Stimulated activated naive CD8-positive, alpha-beta T cell treated with anti-CD3 and anti-CD28 coated beads, Interleukin-15, amount 100 ng/mL, for 72 hours (primary cell): ENCODE results near the gene CD99.

Experiments
- ATAC-seq: fragments of 150-1000 bp; cut with Tn5 transposase; 2 replicates; pipeline ENCODE4 v1.10.0; 2021; ENCODE audit warnings: mild to moderate bottlenecking, moderate library complexity
- DNase-seq, 2 donors: peaks; one replicate each; pipeline ENCODE4 v3.0.0; 2021 to 2022
- H3K27ac Mint-ChIP-seq, 2 donors: one replicate each; pipeline ENCODE4 v1.8.0; 2022; ENCODE audit warnings: mild to moderate bottlenecking in 2 of 2, mixed read lengths in 2 of 2, moderate library complexity in 2 of 2
- H3K27me3 Mint-ChIP-seq: one replicate; pipeline ENCODE4 v1.8.0; 2022; ENCODE audit warnings: mixed read lengths
- H3K4me1 Mint-ChIP-seq: one replicate; pipeline ENCODE4 v1.8.0; 2022; ENCODE audit warnings: mild to moderate bottlenecking, mixed read lengths
- H3K4me3 Mint-ChIP-seq, 2 donors: one replicate each; pipeline ENCODE4 v1.8.0; 2022; ENCODE audit warnings: mild to moderate bottlenecking in 2 of 2, mixed read lengths in 2 of 2, moderate library complexity in 1 of 2
- H3K9me3 Mint-ChIP-seq, 2 donors: one replicate each; pipeline ENCODE4 v1.8.0; 2022; ENCODE audit warnings: mixed read lengths in 2 of 2

Gene CD99, protein sequence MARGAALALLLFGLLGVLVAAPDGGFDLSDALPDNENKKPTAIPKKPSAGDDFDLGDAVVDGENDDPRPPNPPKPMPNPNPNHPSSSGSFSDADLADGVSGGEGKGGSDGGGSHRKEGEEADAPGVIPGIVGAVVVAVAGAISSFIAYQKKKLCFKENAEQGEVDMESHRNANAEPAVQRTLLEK

DNA sequence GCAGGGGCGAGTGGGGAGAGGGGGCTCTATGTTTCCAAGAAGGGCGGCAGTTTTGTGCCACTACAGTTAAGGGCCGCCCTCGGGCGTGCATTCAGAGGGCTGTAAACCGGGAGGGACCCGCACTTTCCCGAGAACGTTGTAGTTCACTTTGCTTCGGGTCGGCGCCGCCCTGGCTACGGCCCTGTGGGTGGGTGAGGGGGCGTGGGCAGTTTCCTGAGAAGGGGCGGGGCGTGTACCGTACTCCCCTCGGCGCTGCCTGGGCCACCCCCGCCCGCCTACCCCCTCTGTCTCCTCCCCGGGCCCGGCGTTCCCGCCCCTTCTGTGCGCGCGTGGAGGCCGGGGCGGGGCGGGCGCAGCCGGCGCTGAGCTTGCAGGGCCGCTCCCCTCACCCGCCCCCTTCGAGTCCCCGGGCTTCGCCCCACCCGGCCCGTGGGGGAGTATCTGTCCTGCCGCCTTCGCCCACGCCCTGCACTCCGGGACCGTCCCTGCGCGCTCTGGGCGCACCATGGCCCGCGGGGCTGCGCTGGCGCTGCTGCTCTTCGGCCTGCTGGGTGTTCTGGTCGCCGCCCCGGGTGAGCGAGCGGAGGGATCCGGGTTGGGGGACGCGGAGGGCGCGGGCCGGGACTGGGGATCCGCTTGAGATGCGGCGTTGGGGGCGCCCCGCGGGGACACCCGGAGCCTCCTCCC is at the start of gene CD99:
CD99 (plus strand) TSS at position 440 of the 687 bp plus-strand sequence; CDS start at position 506, 66 bp downstream.
- Mint-ChIP-seq H3K4me3 (peak within 1 kb of the TSS; percentile 96 to 99), H3K4me1 (peaks cover 49% of the 10 kb centered on the region), H3K27ac (peak within 1 kb of the TSS; percentile 97 to 98), H3K9me3 (no peaks in the 10 kb centered on the region), H3K27me3 (no peaks in the 10 kb centered on the region)
- DNase-seq: peak; percentile 80 to 90
- peak; percentile 87 for ATAC-seq

DNA sequence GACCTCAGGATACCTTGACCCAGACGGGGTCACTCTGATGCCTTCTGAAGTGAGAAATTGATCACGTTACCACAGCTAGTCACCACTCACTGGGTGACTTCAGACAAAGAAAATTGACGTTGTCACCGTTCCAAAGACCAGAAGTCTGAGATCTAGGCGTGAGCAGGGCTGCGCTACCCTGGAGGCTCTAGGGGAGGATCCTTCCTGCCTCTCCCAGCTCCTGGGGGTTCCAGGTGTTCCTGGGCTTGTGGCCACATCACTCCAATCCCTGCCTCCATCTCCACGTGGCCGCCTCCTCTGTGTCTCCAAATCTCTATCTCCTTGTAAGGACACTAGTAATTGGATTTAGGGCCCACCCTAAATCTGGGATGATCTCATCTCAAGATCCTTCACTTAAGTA is 48.9 kb upstream of the CD99 start:
- Mint-ChIP-seq H3K27ac (no peak overlapping the region), H3K4me1 (peaks cover 37% of the 10 kb centered on the region), H3K9me3 (no peaks in the 10 kb centered on the region), H3K4me3 (no peak overlapping the region), H3K27me3 (no peaks in the 10 kb centered on the region)
- DNase-seq (no peak), ATAC-seq (no peak)

DNA sequence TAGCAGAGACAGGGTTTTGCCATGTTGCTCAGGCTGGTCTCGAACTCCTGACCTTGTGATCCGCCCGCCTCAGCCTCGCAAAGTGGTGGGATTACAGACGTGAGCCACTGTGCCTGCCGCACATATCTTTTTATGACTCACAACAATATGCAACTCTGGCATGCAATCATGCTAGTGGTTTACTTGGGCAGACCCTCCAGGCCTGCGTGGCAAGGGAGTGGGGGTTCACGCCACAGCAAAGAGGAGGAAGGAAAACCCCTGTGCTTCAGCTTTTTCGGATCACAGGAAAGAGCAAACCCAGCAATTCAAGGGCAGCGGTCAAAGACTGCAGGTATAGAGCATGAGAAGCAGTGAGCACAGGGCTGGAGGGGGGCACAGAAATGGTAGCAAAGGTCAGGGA is 48.3 kb upstream of the CD99 start:
- ATAC-seq (peak; percentile 81), DNase-seq (peak; percentile 29 to 66)
- Mint-ChIP-seq H3K4me1 (peaks cover 41% of the 10 kb centered on the region), H3K27ac (peak overlapping the region in 1 of 2 donors; percentile 43), H3K9me3 (no peaks in the 10 kb centered on the region), H3K27me3 (no peaks in the 10 kb centered on the region), H3K4me3 (peak overlapping the region; percentile 1 to 34)

DNA sequence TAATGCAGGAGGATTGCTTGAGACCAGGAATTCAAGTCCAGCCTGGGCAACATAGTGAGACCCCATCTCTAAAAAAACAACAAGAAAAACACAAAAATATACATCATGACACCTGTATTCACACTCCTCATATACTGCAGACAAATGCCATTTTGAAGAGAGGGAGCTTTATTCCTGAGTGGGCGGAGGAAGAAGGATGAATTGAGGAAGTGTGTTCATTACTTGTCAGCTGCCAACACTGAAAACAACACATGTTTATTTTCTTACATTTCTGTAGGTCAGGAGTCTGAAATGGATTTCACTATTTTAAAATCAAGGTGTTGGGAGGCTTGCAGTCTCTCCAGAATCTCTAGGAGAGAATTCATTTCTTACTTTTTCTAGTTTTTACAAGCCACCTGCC is 47.2 kb upstream of the CD99 start:
- H3K4me1 Mint-ChIP-seq: peaks cover 38% of the 10 kb centered on the region
- no peak overlapping the region for H3K27ac Mint-ChIP-seq
- ATAC-seq (no peak), DNase-seq (no peak)
- H3K4me3 Mint-ChIP-seq: no peak overlapping the region
- no peaks in the 10 kb centered on the region for H3K9me3 Mint-ChIP-seq
- H3K27me3 Mint-ChIP-seq: no peaks in the 10 kb centered on the region

DNA sequence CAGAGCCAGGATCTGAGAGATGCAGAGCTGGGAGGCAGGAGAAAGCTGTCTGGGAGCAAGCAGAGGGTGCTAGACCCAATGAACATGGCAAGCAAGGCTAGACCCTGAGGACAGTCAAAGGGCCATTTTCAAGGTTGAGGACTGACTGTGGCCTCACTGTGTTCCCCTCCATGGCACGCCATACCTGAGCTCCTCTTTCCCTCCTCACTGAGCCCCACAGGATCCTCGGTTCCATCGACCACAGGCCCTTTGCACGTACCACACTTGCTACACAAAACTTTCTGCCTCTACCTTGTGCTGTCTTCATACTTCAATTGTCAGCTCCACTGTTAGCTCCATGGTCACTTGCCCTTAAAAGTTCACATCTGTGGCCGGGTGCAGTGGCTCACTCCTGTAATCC is 45.5 kb upstream of the CD99 start:
- H3K4me3 Mint-ChIP-seq: no peak overlapping the region
- H3K27ac Mint-ChIP-seq: no peak overlapping the region
- H3K27me3 Mint-ChIP-seq: no peaks in the 10 kb centered on the region
- peaks cover 38% of the 10 kb centered on the region for H3K4me1 Mint-ChIP-seq
- ATAC-seq (no peak), DNase-seq (no peak)
- H3K9me3 Mint-ChIP-seq: peaks cover 6 to 7% of the 10 kb centered on the region in 2 donors

DNA sequence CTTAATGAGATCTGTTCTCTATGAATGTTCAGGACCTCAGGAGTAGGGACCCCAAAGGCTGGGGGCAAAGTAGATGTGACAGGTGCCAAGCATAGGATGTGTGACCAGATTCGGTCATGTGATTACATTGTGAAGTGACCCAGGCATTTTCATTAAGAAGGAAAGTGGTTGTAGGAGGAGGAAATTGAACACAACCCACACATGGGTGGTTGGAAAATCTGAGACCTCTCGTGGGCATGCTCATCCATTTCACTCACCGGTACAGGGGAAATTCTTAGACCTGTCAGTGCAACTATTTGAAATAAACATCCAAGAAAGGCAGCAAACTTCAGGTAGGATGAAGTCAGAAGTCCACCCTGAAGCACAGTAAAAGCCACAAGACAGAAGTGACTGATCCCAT is 43.5 kb upstream of the CD99 start:
- Mint-ChIP-seq H3K4me1 (peaks cover 32% of the 10 kb centered on the region), H3K27me3 (no peaks in the 10 kb centered on the region), H3K9me3 (peaks cover 6 to 7% of the 10 kb centered on the region in 2 donors), H3K27ac (peak overlapping the region; percentile 59 to 88), H3K4me3 (peak overlapping the region; percentile 5 to 51)
- peak; percentile 62 for ATAC-seq
- DNase-seq: peak in 1 of 2 donors; percentile 27

DNA sequence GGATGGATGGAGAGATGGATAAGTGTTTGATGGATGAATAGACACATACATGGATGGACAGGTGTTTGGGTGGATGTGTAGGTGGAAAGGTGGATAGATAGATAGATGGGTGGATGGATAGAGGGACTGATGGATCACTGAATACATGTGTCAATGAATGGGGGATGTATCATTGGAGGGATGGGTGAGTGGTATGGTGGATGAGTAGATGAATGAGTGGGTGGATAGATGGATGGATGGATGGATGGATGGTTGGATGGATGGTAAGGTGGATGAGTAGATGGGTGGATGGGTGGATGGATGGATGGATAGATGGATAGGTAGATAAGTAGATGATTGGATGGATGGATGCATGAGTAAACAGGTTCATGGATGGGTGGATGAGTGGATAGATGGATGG is 41.1 kb upstream of the CD99 start:
- Mint-ChIP-seq H3K4me3 (no peak overlapping the region), H3K27ac (no peak overlapping the region), H3K4me1 (peaks cover 23% of the 10 kb centered on the region), H3K27me3 (no peaks in the 10 kb centered on the region), H3K9me3 (peaks cover 6 to 7% of the 10 kb centered on the region in 2 donors)
- no peak for DNase-seq
- ATAC-seq: no peak

DNA sequence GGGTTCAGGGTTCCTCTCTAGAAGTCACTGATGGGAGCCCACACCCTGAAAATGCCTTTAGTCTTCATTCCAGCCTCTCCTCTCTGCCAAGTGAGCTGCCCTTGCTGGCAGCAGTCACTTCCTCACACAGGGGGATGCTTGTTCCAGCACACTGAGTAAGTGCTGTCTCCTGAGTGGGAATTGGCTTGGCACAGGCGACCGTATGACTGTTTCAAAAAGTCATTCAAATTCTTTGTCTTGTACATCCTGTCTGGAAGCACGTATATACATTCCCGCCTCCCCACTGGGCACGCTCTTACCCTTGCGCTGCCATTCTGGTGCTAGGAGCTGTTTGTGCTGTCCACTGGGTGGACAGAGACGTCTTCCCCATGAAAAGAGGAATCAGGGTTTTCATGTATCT is 40.2 kb upstream of the CD99 start:
- H3K27me3 Mint-ChIP-seq: no peaks in the 10 kb centered on the region
- peak overlapping the region in 1 of 2 donors; percentile 31 for H3K27ac Mint-ChIP-seq
- ATAC-seq: no peak
- no peak for DNase-seq
- peaks cover 6 to 7% of the 10 kb centered on the region in 2 donors for H3K9me3 Mint-ChIP-seq
- H3K4me3 Mint-ChIP-seq: no peak overlapping the region
- H3K4me1 Mint-ChIP-seq: peaks cover 23% of the 10 kb centered on the region

DNA sequence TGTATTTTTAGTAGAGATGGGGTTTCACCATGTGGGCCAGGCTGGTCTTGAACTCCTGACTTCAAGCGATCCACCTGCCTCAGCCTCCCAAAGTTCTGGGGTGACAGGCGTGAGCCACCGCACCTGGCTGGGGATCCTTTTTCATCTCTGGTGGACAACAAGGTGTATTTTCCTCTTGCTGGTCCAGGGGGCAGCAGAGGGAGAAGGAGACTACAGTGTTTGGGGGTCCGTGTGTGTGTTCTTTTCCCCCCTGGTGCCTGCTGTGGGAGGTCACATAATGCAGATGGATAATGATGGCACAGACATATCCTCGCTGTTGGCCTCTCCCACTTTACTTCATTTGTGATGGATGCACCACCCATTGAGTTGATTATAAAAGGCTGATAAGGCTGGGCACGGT is 39.0 kb upstream of the CD99 start:
- DNase-seq (no peak), ATAC-seq (no peak)
- Mint-ChIP-seq H3K4me3 (no peak overlapping the region), H3K9me3 (peaks cover 6 to 7% of the 10 kb centered on the region in 2 donors), H3K27me3 (no peaks in the 10 kb centered on the region), H3K4me1 (peaks cover 15% of the 10 kb centered on the region), H3K27ac (no peak overlapping the region)

DNA sequence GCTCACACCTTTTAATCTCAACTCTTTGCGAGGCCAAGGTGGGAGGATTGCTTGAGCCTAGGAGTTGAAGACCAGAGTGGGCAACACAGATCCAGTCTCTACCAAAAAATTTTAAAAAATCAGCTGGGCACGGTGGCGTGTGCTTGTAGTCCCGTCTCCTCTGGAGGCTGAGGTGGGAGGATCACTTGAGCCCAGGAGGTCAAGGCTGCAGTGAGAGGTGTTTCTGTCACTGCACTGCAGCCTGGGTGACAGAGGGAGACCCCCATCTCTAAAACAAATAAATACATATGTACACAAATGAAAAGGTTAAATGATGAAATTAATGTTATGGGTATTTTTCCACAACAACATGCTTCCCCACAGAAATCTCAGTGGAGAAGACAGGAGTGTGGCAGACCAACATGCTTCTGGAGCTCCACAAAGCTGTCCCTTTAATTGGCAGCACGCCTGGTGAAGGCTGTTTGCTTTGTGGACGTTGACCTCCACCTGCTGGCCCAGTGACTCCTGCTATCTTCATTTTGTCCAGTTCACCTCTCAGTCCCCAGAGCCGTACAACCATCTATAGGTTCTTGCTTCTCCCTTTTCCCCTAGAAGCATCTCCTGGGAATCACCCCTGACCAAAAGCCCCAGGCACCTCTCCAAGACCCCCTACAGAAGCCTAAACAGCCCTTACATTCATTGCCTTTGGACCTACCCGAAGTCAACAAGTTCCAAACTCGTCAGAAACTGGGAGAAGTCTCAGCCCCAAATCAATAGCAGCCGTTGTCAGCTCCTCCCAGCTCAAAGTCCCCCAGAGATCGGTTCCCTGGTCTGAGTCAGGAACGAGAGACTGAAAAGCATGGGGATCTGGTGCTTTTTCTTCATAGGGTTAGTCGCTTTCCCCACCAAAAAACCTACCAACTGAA is 36.4 kb upstream of the CD99 start:
- H3K4me3 Mint-ChIP-seq: no peak overlapping the region
- no peak for ATAC-seq
- H3K27ac Mint-ChIP-seq: peak overlapping the region in 1 of 2 donors; percentile 66

DNA sequence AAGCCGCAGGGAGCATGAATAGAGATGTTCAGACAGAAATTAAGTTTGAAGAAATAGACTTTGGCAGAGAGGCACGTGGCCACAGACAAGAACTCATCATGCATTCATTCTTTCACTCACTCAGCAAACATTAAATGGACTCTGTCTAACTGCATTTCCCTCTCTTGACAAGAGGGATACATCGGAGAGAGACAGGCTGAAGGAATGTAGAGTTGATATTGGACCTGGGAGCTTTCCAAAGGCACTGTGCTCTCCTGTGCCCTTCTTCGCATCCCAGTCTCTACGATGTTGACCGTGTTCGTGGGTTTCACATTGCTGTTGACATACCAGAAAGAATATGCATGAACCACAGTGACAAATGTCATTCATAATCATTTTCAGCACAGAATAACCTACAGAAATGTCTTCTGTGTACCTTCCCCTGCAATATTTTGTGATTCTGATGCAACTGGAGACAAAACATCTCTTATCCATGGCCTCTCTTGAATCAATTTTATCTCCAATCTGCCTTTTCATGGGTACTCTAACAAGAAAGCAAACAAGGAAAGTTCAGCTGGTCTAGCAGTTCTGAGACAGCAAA is 34.7 kb upstream of the CD99 start:
- Mint-ChIP-seq H3K4me1 (no peaks in the 10 kb centered on the region), H3K27ac (no peak overlapping the region), H3K9me3 (no peaks in the 10 kb centered on the region), H3K4me3 (no peak overlapping the region), H3K27me3 (no peaks in the 10 kb centered on the region)
- no peak for ATAC-seq
- DNase-seq: no peak

More for the DNA sequence above, 36.4 kb upstream of the CD99 start:
- Mint-ChIP-seq H3K27me3 (no peaks in the 10 kb centered on the region), H3K4me1 (no peaks in the 10 kb centered on the region), H3K9me3 (peaks cover 3 to 5% of the 10 kb centered on the region in 2 donors)
- DNase-seq: no peak

DNA sequence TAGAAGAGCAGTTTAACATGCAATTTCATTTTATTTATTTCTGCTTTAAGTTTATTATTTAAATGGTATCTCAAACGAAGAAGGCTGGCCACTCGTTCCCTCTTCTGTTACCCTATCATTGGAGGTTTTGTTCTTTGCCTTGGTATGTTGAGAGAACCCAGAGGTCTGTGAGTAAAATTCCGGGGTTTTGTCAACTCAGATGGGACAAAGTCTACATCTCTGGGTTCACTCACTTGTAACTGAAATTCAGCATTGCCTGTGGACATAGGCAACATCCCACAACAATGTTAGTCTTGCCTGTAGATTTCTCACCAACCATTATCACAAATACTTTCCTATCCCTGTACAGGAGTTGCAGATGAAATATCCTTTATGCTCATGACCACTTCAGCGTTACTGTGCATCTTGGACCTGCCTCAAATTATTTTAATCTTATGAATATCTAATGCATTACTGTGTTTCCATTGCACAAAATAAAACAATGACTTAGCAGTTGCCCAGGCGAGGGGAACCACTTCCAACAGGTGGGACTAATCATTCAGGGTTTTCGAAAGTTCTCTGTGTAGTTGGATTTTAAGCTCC is 33.5 kb upstream of the CD99 start:
- Mint-ChIP-seq H3K27ac (no peak overlapping the region), H3K4me1 (no peaks in the 10 kb centered on the region), H3K9me3 (no peaks in the 10 kb centered on the region), H3K27me3 (no peaks in the 10 kb centered on the region), H3K4me3 (no peak overlapping the region)
- ATAC-seq (no peak), DNase-seq (no peak)

DNA sequence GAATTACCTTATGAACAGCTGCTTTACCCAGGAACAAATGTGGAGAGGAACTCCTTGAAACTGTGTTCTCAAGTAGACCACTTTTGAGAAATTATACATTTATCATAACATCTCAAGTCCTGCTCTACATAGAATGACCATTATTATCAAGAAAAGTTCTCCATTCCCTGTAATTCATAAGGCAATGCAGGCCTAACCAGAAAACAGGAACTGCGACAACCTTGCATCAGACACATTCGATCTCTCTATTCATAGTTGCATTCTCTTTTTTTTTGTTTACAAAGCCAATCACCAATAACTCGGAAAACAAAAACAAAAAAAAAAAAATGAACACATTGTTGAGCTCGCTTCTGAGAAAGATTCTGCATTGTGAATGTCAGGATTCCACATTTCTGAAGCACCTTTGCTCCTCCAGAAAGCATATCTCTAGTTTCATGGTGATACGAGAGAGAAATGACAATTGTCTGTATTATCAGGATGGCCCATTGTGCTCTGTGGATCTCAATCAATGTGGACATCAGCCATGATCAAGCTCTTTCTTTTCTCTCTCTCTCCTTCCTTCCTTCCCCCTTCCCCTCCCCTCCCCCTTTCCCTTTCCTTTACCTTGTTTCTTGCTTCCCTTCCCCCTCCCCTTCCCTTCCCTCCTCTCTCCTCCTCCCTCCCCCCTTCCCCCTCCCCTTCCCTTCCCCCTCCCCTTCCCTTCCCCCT is 32.4 kb upstream of the CD99 start:
- Mint-ChIP-seq H3K4me1 (no peaks in the 10 kb centered on the region), H3K27me3 (no peaks in the 10 kb centered on the region), H3K27ac (no peak overlapping the region), H3K9me3 (no peaks in the 10 kb centered on the region), H3K4me3 (no peak overlapping the region)
- ATAC-seq (no peak), DNase-seq (no peak)

DNA sequence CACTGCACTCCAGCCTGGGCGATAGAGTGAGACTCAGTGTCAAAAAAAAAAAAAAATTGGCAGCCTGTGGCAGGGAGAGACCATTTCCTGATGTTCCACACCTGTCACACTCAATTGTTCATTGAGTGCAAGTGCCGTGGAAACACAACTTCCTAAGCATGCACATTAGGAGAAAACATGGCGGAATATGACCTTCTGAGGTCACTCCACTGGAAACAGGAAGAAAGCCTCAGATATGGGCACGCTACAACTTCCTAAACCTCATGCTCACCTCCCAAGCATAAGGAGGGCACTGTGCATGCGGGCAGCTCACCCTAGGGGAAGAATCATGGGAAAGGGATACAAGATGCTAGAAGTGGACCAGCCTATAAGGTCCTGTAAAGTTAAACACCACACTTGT is 28.5 kb upstream of the CD99 start:
- ATAC-seq: no peak
- H3K4me1 Mint-ChIP-seq: no peaks in the 10 kb centered on the region
- H3K27ac Mint-ChIP-seq: no peak overlapping the region
- no peak for DNase-seq
- no peaks in the 10 kb centered on the region for H3K27me3 Mint-ChIP-seq
- H3K4me3 Mint-ChIP-seq: no peak overlapping the region
- H3K9me3 Mint-ChIP-seq: no peaks in the 10 kb centered on the region

DNA sequence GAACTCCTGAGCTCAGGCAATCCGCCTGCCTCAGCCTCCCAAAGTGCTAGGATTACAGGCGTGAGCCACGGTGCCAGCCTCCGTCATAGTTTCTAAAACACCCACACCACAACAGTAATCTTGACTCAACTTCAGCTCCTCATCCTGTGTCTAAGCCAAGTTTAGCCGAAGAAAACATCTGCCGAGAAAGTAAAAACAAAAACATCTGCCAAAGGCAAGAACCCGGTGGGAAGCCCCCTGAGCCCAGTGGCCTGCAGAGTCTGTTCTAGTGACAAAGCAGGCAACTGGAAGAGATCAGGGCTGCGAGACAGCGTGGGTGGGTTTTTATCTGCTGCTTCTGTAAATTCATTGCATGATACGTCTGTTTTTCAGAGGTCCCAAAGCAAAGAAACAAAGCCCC is 26.6 kb upstream of the CD99 start:
- DNase-seq: no peak
- Mint-ChIP-seq H3K27me3 (no peaks in the 10 kb centered on the region), H3K4me3 (no peak overlapping the region), H3K27ac (no peak overlapping the region), H3K9me3 (no peaks in the 10 kb centered on the region), H3K4me1 (no peaks in the 10 kb centered on the region)
- ATAC-seq: no peak
